Astrocyte (in vitro differentiated cells and primary cell): ENCODE data around the gene TMEM237. TPM values are rescaled to one million over a fixed set of nuclear protein-coding genes. Genes with fewer than 3 reads are reported as not detected.

Source experiments
- DNase-seq: peaks from one replicate; pipeline ENCODE4 v3.0.0-alpha.2; 2010; ENCODE audit warnings: low read depth
- FAIRE-seq: peaks from 2 replicates; lab custom pipeline; 2011; peaks lifted over from hg19 to GRCh38; lab: Jason Lieb, UNC
- H2AFZ ChIP-seq: 2 replicates; pipeline ENCODE4 v1.6.0; 2012; ENCODE audit warnings: low read depth, low read length, inconsistent platforms
- H3K27ac ChIP-seq: 2 replicates; pipeline ENCODE4 v1.5.1; 2011; ENCODE audit warnings: low read depth, low read length, inconsistent platforms
- H3K27me3 ChIP-seq: 2 replicates; pipeline ENCODE4 v1.6.0; 2011; ENCODE audit warnings: low read length, inconsistent platforms; ENCODE audit not compliant: insufficient read depth
- H3K36me3 ChIP-seq: 2 replicates; pipeline ENCODE4 v1.5.1; 2011; ENCODE audit warnings: low read length, inconsistent platforms; ENCODE audit not compliant: insufficient read depth
- H3K4me1 ChIP-seq: 2 replicates; pipeline ENCODE4 v1.5.1; 2011; ENCODE audit warnings: low read length, inconsistent platforms; ENCODE audit not compliant: insufficient read depth
- H3K4me2 ChIP-seq: 2 replicates; pipeline ENCODE4 v1.6.0; 2012; ENCODE audit warnings: low read length, inconsistent platforms
- H3K4me3 ChIP-seq: 2 replicates; pipeline ENCODE4 v1.5.1; 2011; ENCODE audit warnings: low read depth, mild to moderate bottlenecking, low read length, inconsistent platforms; ENCODE audit not compliant: insufficient read depth
- H3K79me2 ChIP-seq: 2 replicates; pipeline ENCODE4 v1.6.0; 2012; ENCODE audit warnings: mild to moderate bottlenecking, low read length, inconsistent platforms; ENCODE audit not compliant: insufficient read depth
- H3K9ac ChIP-seq: 2 replicates; pipeline ENCODE4 v1.6.0; 2012; ENCODE audit warnings: mild to moderate bottlenecking, low read length, inconsistent platforms
- H3K9me3 ChIP-seq: 2 replicates; pipeline ENCODE4 v1.5.1; 2012; ENCODE audit warnings: low read depth, mild to moderate bottlenecking, low read length, inconsistent platforms; ENCODE audit not compliant: insufficient read depth
- H4K20me1 ChIP-seq: 2 replicates; pipeline ENCODE4 v1.6.0; 2012; ENCODE audit warnings: low read length, inconsistent platforms; ENCODE audit not compliant: insufficient read depth
- H3K27ac Mint-ChIP-seq: one replicate; pipeline ENCODE4 v1.8.0; 2021; ENCODE audit warnings: mild to moderate bottlenecking, mixed read lengths; ENCODE audit not compliant: unreplicated experiment
- H3K27me3 Mint-ChIP-seq: one replicate; pipeline ENCODE4 v1.8.0; 2021; ENCODE audit warnings: low read depth, mixed read lengths; ENCODE audit not compliant: unreplicated experiment
- H3K36me3 Mint-ChIP-seq: one replicate; pipeline ENCODE4 v1.8.0; 2021; ENCODE audit warnings: low read depth, mixed read lengths; ENCODE audit not compliant: unreplicated experiment
- H3K4me1 Mint-ChIP-seq: one replicate; pipeline ENCODE4 v1.8.0; 2021; ENCODE audit warnings: low read depth, mixed read lengths; ENCODE audit not compliant: unreplicated experiment
- H3K4me3 Mint-ChIP-seq: one replicate; pipeline ENCODE4 v1.8.0; 2021; ENCODE audit warnings: mild to moderate bottlenecking, moderate library complexity, mixed read lengths; ENCODE audit not compliant: unreplicated experiment
- H3K9me3 Mint-ChIP-seq: one replicate; pipeline ENCODE4 v1.8.0; 2021; ENCODE audit warnings: mild to moderate bottlenecking, mixed read lengths; ENCODE audit not compliant: unreplicated experiment
- EZH2 ChIP-seq: IDR thresholded peaks from 2 replicates; pipeline ENCODE4 v1.6.1; 2012; ENCODE audit warnings: mild to moderate bottlenecking, low read length, inconsistent platforms; ENCODE audit not compliant: insufficient read depth
- total RNA-seq: library from RNA; stranded (reverse); gene quantifications from 2 replicates; pipeline ENCODE4 v1.2.1, GENCODE V29; 2021
- TF ChIP-seq, protein P1 (sequence below): IDR thresholded peaks from 2 replicates; pipeline ENCODE4 v1.5.1; 2011; ENCODE audit warnings: low read depth, mild to moderate bottlenecking, inconsistent platforms, low read length, moderate library complexity; ENCODE audit not compliant: insufficient read depth

The TMEM237 gene
- total RNA-seq, 1 donor from 2014 or later, result 37.7 TPM

DNA sequence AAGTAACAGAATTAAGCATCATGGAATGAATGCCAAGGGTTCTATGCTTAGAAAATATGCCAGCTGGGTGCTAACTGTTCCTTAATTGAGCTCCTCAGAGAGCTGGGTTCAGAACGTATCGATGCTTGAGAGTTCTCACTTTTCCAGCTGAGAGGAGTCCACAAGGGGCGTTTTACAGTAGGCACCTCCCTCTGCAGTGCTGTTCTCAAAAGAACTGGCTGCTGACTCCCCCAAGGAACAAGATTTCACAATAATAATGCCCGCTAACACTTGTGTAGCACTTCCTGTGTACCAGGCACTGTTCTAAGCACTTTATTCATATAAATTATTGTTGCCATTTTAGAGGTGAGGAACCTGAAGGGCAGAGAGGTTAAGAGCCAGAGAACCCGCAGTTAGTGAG is 18.1 kb upstream of the TMEM237 start:
- Histone ChIP-seq H3K4me1 (peaks cover under 1% of the 10 kb centered on the region), H3K27me3 (no peaks in the 10 kb centered on the region), H3K4me3 (no peak overlapping the region), H2AFZ (no peak overlapping the region), H3K79me2 (no peaks in the 10 kb centered on the region), H3K36me3 (peaks cover 5% of the 10 kb centered on the region), H4K20me1 (no peaks in the 10 kb centered on the region), H3K27ac (no peak overlapping the region), H3K9ac (no peak overlapping the region), H3K9me3 (no peaks in the 10 kb centered on the region), H3K4me2 (no peak overlapping the region)
- DNase-seq (no peak), FAIRE-seq (no peak)
- peaks cover 5% of the 10 kb centered on the region for H3K4me1 Mint-ChIP-seq
- H3K36me3 Mint-ChIP-seq, result no peaks in the 10 kb centered on the region
- TF ChIP-seq EZH2, result no peak
- TF ChIP-seq, protein P1, sequence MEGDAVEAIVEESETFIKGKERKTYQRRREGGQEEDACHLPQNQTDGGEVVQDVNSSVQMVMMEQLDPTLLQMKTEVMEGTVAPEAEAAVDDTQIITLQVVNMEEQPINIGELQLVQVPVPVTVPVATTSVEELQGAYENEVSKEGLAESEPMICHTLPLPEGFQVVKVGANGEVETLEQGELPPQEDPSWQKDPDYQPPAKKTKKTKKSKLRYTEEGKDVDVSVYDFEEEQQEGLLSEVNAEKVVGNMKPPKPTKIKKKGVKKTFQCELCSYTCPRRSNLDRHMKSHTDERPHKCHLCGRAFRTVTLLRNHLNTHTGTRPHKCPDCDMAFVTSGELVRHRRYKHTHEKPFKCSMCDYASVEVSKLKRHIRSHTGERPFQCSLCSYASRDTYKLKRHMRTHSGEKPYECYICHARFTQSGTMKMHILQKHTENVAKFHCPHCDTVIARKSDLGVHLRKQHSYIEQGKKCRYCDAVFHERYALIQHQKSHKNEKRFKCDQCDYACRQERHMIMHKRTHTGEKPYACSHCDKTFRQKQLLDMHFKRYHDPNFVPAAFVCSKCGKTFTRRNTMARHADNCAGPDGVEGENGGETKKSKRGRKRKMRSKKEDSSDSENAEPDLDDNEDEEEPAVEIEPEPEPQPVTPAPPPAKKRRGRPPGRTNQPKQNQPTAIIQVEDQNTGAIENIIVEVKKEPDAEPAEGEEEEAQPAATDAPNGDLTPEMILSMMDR, result no peak
- no peaks in the 10 kb centered on the region for H3K27me3 Mint-ChIP-seq
- no peaks in the 10 kb centered on the region for H3K9me3 Mint-ChIP-seq
- H3K4me3 Mint-ChIP-seq, result no peak overlapping the region
- H3K27ac Mint-ChIP-seq, result no peak overlapping the region

DNA sequence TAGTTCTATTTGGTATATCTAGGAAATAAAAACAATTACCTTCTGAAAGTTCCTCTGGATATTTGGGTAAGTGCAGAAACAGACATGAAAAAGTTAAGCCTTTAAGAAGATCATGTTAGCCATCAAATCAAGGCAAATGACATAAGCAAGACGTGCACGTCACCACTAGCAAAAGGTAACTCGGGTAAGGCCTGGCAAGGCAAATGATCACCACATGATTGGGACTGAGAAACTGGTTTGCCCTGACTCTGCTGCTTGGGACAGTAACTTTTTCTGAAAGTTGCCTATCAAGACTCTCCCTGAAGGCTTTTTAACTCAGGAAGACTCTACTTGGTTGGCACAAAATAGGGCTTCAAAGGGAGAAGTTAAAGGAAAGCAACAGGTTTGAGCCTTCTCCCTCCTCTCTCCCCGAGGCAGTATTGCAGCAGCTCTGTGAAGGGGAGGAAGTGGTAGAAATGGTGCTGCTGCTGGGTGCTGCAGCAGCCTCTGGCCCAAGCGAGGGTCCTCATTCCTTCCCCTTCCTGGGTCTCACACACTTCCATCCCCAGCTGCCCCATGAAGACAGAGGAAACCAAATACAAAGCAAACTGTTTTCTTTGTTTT is 17.1 kb upstream of the TMEM237 start:
- H2AFZ ChIP-seq, result no peak overlapping the region

DNA sequence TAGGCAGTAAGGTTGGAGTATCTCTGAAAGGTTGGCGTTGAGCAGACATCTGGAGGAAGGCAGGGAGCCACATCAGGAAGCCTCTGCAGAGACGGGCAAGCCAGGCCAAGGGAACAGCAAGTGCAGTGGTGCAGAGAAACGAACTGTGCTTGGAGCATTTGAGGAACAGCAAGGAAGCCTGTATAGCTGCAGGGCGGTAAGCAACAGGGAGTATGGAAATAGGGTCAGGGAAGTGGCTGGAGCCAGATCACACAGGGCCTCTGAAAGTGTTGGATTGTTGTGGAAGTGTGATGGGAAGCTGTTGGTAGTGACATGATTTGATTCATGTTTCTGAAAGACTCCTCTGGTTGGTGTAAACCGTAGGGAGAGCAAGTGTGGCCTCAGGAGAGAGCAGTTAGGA is 13.4 kb upstream of the TMEM237 start:
- Histone ChIP-seq H4K20me1 (no peaks in the 10 kb centered on the region), H3K79me2 (no peaks in the 10 kb centered on the region), H3K4me2 (no peak overlapping the region), H2AFZ (no peak overlapping the region), H3K27ac (no peak overlapping the region), H3K4me3 (no peak overlapping the region), H3K9ac (no peak overlapping the region), H3K36me3 (no peaks in the 10 kb centered on the region), H3K27me3 (no peaks in the 10 kb centered on the region), H3K9me3 (no peaks in the 10 kb centered on the region), H3K4me1 (peaks cover 29% of the 10 kb centered on the region)
- DNase-seq (no peak), FAIRE-seq (no peak)
- Mint-ChIP-seq H3K4me1 (peaks cover 35% of the 10 kb centered on the region), H3K27ac (no peak overlapping the region), H3K9me3 (no peaks in the 10 kb centered on the region), H3K4me3 (no peak overlapping the region), H3K27me3 (no peaks in the 10 kb centered on the region), H3K36me3 (no peaks in the 10 kb centered on the region)
- TF ChIP-seq, protein P1, result no peak
- TF ChIP-seq EZH2, result no peak

More for the DNA sequence above, 17.1 kb upstream of the TMEM237 start:
- FAIRE-seq, result no peak
- Histone ChIP-seq H4K20me1 (no peaks in the 10 kb centered on the region), H3K27me3 (no peaks in the 10 kb centered on the region), H3K4me3 (no peak overlapping the region), H3K9ac (no peak overlapping the region), H3K4me1 (peaks cover 9% of the 10 kb centered on the region), H3K9me3 (no peaks in the 10 kb centered on the region), H3K36me3 (peaks cover 5% of the 10 kb centered on the region), H3K79me2 (no peaks in the 10 kb centered on the region), H3K27ac (no peak overlapping the region), H3K4me2 (no peak overlapping the region)
- Mint-ChIP-seq H3K36me3 (no peaks in the 10 kb centered on the region), H3K27ac (no peak overlapping the region), H3K4me1 (peaks cover 10% of the 10 kb centered on the region), H3K27me3 (no peaks in the 10 kb centered on the region), H3K4me3 (no peak overlapping the region), H3K9me3 (no peaks in the 10 kb centered on the region)
- no peak for DNase-seq
- TF ChIP-seq, protein P1, result no peak
- no peak for TF ChIP-seq EZH2
